GM23338 (cell line): ENCODE data around the gene ATP5IF1. TPM values are rescaled to one million over a fixed set of nuclear protein-coding genes. Genes with fewer than 3 reads are reported as not detected.

Experiments
- ATAC-seq: fragments of 200-7000 bp; cut with Tn5 transposase; 3 replicates; pipeline ENCODE4 v1.9.1; 2020
- DNase-seq: peaks from one replicate; pipeline ENCODE4 v3.0.0-alpha.2; 2015; ENCODE audit warnings: low spot score
- H2AFZ ChIP-seq: fragments of 200-600 bp; sonication (generic); 2 replicates; pipeline ENCODE4 v1.8.0; 2016; ENCODE audit warnings: antibody characterized with exemption, mild to moderate bottlenecking, moderate library complexity
- H3F3A ChIP-seq: fragments of 200-600 bp; sonication (generic); replicated peaks from 2 replicates; pipeline ENCODE4 v1.8.0; 2017; ENCODE audit warnings: antibody characterized with exemption, mixed run types, low read depth
- H3K27ac ChIP-seq: fragments of 200-600 bp; sonication (generic); 2 replicates; pipeline ENCODE4 v1.6.1; 2016; ENCODE audit warnings: low read depth
- H3K27me3 ChIP-seq: fragments of 200-600 bp; sonication (generic); 2 replicates; pipeline ENCODE4 v1.8.0; 2016; ENCODE audit warnings: mild to moderate bottlenecking, mixed run types, moderate library complexity; ENCODE audit not compliant: insufficient read depth
- H3K36me3 ChIP-seq: fragments of 200-600 bp; sonication (generic); 2 replicates; pipeline ENCODE4 v1.8.0; 2016; ENCODE audit warnings: mild to moderate bottlenecking; ENCODE audit not compliant: insufficient read depth
- H3K4me1 ChIP-seq: fragments of 200-600 bp; sonication (generic); 2 replicates; pipeline ENCODE4 v1.8.0; 2016; ENCODE audit warnings: mild to moderate bottlenecking, moderate library complexity; ENCODE audit not compliant: insufficient read depth
- H3K4me2 ChIP-seq: fragments of 200-600 bp; sonication (generic); 2 replicates; pipeline ENCODE4 v1.7.1; 2017; ENCODE audit warnings: mixed run types
- H3K4me3 ChIP-seq: fragments of 200-600 bp; sonication (generic); 2 replicates; pipeline ENCODE4 v1.6.1; 2016; ENCODE audit warnings: mixed run types
- H3K79me2 ChIP-seq: fragments of 200-600 bp; sonication (generic); replicated peaks from 2 replicates; pipeline ENCODE4 v1.8.0; 2017; ENCODE audit warnings: mild to moderate bottlenecking; ENCODE audit not compliant: insufficient read depth
- H3K9me2 ChIP-seq: fragments of 200-600 bp; sonication (generic); 2 replicates; pipeline ENCODE4 v1.8.0; 2017; ENCODE audit not compliant: insufficient read depth
- H4K20me1 ChIP-seq: fragments of 200-600 bp; sonication (generic); replicated peaks from 2 replicates; pipeline ENCODE4 v1.8.0; 2017; ENCODE audit warnings: mild to moderate bottlenecking; ENCODE audit not compliant: insufficient read depth
- H3K27ac Mint-ChIP-seq: 2 replicates; pipeline ENCODE4 v1.8.0; 2020; ENCODE audit warnings: inconsistent platforms, mild to moderate bottlenecking, moderate library complexity, mixed read lengths
- H3K27me3 Mint-ChIP-seq: 3 replicates; pipeline ENCODE4 v1.8.0; 2022; ENCODE audit warnings: low read depth, mild to moderate bottlenecking, moderate library complexity, mixed read lengths, inconsistent platforms; ENCODE audit not compliant: insufficient read depth, poor library complexity
- H3K36me3 Mint-ChIP-seq: 3 replicates; pipeline ENCODE4 v1.8.0; 2021; ENCODE audit warnings: low read depth, mild to moderate bottlenecking, inconsistent platforms, moderate library complexity, mixed read lengths
- H3K4me1 Mint-ChIP-seq: 3 replicates; pipeline ENCODE4 v1.8.0; 2020; ENCODE audit warnings: mild to moderate bottlenecking, inconsistent platforms, mixed read lengths
- H3K4me3 Mint-ChIP-seq: 3 replicates; pipeline ENCODE4 v1.8.0; 2021; ENCODE audit warnings: moderate library complexity, mild to moderate bottlenecking, inconsistent platforms, mixed read lengths
- H3K9me3 Mint-ChIP-seq: 3 replicates; pipeline ENCODE4 v1.8.0; 2020; ENCODE audit warnings: moderate library complexity, mild to moderate bottlenecking, inconsistent platforms, mixed read lengths
- CREB1 ChIP-seq: fragments of 250-450 bp; sonication (Bioruptor Pico); IDR thresholded peaks from 2 replicates; pipeline ENCODE4 v1.5.0; 2020; ENCODE audit warnings: low read depth, mild to moderate bottlenecking, moderate library complexity
- EZH2phosphoT487 ChIP-seq: fragments of 200-600 bp; sonication (generic); IDR thresholded peaks from one replicate; pipeline ENCODE4 v1.8.1; 2018; ENCODE audit warnings: antibody characterized with exemption; ENCODE audit not compliant: unreplicated experiment
- JUNB ChIP-seq: IDR thresholded peaks from one replicate; pipeline ENCODE4 v1.6.1; 2016; ENCODE audit warnings: antibody characterized with exemption; ENCODE audit not compliant: unreplicated experiment
- REST ChIP-seq: IDR thresholded peaks from one replicate; pipeline ENCODE4 v1.6.1; 2018; ENCODE audit warnings: antibody characterized with exemption; ENCODE audit not compliant: unreplicated experiment
- STAT1 ChIP-seq: IDR thresholded peaks from one replicate; pipeline ENCODE4 v1.6.1; 2016; ENCODE audit warnings: antibody characterized with exemption; ENCODE audit not compliant: unreplicated experiment
- ZNF114 ChIP-seq: fragments of 250-450 bp; sonication (Bioruptor Pico); IDR thresholded peaks from 2 replicates; pipeline ENCODE4 v1.5.0; 2020; ENCODE audit warnings: mild to moderate bottlenecking, moderate library complexity
- ZNF331 ChIP-seq: fragments of 250-450 bp; sonication (Bioruptor Pico); IDR thresholded peaks from 2 replicates; pipeline ENCODE4 v1.5.0; 2020; ENCODE audit warnings: low read depth, mild to moderate bottlenecking, moderate library complexity
- polyA plus RNA-seq: library from polyadenylated mRNA; unstranded; fragments of >200 nt; fragmentation: Nextera tagmentation; extraction: Ambion mirVana; gene quantifications from 2 replicates; pipeline ENCODE4 v1.2.1, GENCODE V29; 2016
- total RNA-seq: library from RNA; depleted of rRNA; stranded (reverse); fragments of >200 nt; shearing (Covaris generic); gene quantifications from 2 replicates; pipeline ENCODE4 v1.2.3, GENCODE V29; 2014
- TF ChIP-seq, protein P1 (sequence below), 2 experiments: fragments of 200-600 bp in 1 of 2; sonication (generic) in 1 of 2; conservative IDR thresholded peaks; 2 replicates each; pipeline versions ENCODE4 v1.5.1 to v1.6.1; 2016 to 2017; ENCODE audit warnings: antibody characterized with exemption in 2 of 2, low read depth in 2 of 2, mild to moderate bottlenecking in 2 of 2, moderate library complexity in 1 of 2

Gene ATP5IF1
- total and polyA plus RNA-seq, 2 experiments from 2014 or later: 230 to 1,325 TPM

GRCh38 chr1:28205243-28205642, 30.7 kb upstream of the ATP5IF1 start:
- Histone ChIP-seq H4K20me1 (0 out of 2 replicates have a peak, but pooled peaks cover 2% of the 10 kb centered on the region), H3K4me1 (no peaks in the 10 kb centered on the region), H3K9me2 (no peaks in the 10 kb centered on the region), H3K4me2 (no peak overlapping the region), H3F3A (peaks cover 1% of the 10 kb centered on the region; the same call in 1 of the 2 replicates), H3K36me3 (peaks cover 56% of the 10 kb centered on the region), H2AFZ (no peak overlapping the region), H3K27me3 (no peaks in the 10 kb centered on the region), H3K27ac (no peak overlapping the region), H3K79me2 (peaks cover 9% of the 10 kb centered on the region; the same call in 1 of the 2 replicates), H3K4me3 (no peak overlapping the region)
- Mint-ChIP-seq H3K4me1 (peaks cover 4% of the 10 kb centered on the region; the same call in 1 of the 3 replicates), H3K27ac (no peak overlapping the region), H3K27me3 (no peaks in the 10 kb centered on the region), H3K4me3 (no peak overlapping the region), H3K9me3 (no peaks in the 10 kb centered on the region), H3K36me3 (peaks cover 72% of the 10 kb centered on the region)
- DNase-seq (no peak), ATAC-seq (no peak)
- TF ChIP-seq ZNF114 (CRISPR knock-in tag) (no peak), REST (no peak), CREB1 (CRISPR knock-in tag) (no peak), ZNF331 (no peak), STAT1 (no peak), JUNB (no peak), EZH2phosphoT487 (no peak)
- TF ChIP-seq, protein P1, sequence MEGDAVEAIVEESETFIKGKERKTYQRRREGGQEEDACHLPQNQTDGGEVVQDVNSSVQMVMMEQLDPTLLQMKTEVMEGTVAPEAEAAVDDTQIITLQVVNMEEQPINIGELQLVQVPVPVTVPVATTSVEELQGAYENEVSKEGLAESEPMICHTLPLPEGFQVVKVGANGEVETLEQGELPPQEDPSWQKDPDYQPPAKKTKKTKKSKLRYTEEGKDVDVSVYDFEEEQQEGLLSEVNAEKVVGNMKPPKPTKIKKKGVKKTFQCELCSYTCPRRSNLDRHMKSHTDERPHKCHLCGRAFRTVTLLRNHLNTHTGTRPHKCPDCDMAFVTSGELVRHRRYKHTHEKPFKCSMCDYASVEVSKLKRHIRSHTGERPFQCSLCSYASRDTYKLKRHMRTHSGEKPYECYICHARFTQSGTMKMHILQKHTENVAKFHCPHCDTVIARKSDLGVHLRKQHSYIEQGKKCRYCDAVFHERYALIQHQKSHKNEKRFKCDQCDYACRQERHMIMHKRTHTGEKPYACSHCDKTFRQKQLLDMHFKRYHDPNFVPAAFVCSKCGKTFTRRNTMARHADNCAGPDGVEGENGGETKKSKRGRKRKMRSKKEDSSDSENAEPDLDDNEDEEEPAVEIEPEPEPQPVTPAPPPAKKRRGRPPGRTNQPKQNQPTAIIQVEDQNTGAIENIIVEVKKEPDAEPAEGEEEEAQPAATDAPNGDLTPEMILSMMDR (conservative IDR thresholded peaks at IDR 0.05; ENCODE audit: low read depth in 2 of 2): no peak

DNA sequence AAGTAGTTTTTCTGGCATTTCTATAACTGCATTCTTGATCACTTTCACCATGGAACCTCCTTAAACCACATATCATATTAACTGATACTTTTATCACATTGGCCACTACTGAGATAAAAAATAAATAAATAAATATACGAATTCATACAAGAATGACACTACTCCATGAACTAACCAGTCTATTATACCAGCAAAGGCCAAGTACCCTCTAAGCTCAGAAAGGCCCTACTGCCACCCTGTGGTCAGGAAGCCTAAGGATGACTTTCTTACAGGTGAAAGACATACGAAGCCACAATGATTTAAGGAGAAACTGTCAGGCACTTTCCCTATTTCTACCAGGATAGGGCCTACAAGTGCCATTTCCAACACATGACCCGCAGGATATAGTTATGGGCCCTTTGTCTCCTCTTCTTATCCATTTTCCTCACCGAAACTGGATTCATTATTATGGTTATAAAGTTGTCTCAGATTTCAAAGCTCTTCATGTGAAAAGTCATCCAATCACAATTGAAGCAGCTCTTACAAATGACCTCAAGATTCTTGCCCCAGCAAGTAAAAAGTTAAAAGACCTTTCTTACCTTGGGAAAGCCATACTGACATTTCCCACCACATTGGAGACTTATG, 27.0 kb upstream of the ATP5IF1 start:
- TF ChIP-seq, protein P1 (conservative IDR thresholded peaks at IDR 0.05; ENCODE audit: low read depth in 2 of 2): peak; percentile 74 to 84
- TF ChIP-seq JUNB: no peak
- peaks cover 12% of the 10 kb centered on the region for H3K79me2 ChIP-seq
- H3F3A ChIP-seq: no peaks in the 10 kb centered on the region; the same call in 1 of the 2 replicates
- H3K27ac ChIP-seq: 0 out of 2 replicates have a peak overlapping the region, but pooled peaks have one; percentile 61
- Mint-ChIP-seq H3K27me3 (no peaks in the 10 kb centered on the region), H3K27ac (no peak overlapping the region), H3K9me3 (no peaks in the 10 kb centered on the region), H3K36me3 (peaks cover 50% of the 10 kb centered on the region), H3K4me1 (peaks cover 4% of the 10 kb centered on the region; the same call in 1 of the 3 replicates), H3K4me3 (no peak overlapping the region)
- peak; percentile 87 for ATAC-seq
- DNase-seq: peak; percentile 76
- H3K4me3 ChIP-seq: no peak overlapping the region
- H3K4me1 ChIP-seq: no peaks in the 10 kb centered on the region
- no peak overlapping the region for H3K4me2 ChIP-seq
- H3K27me3 ChIP-seq: no peaks in the 10 kb centered on the region
- H3K9me2 ChIP-seq: no peaks in the 10 kb centered on the region
- peaks cover 39% of the 10 kb centered on the region for H3K36me3 ChIP-seq
- H4K20me1 ChIP-seq: no peaks in the 10 kb centered on the region
- H2AFZ ChIP-seq: no peak overlapping the region
